IPS-18a (cell line): ENCODE measurements around the gene GALNT2.

Experiments
- H3K27ac ChIP-seq: one replicate; pipeline ENCODE4 v1.5.1; 2013; ENCODE audit warnings: low read length
- H3K27me3 ChIP-seq: one replicate; pipeline ENCODE4 v1.6.1; 2013; ENCODE audit warnings: mild to moderate bottlenecking, low read length; ENCODE audit not compliant: control insufficient read depth, insufficient read depth
- H3K36me3 ChIP-seq: one replicate; pipeline ENCODE4 v1.6.1; 2013; ENCODE audit warnings: low read depth, low read length; ENCODE audit not compliant: control insufficient read depth
- H3K4me1 ChIP-seq: one replicate; pipeline ENCODE4 v1.6.1; 2013; ENCODE audit warnings: low read depth, low read length; ENCODE audit not compliant: control insufficient read depth
- H3K4me3 ChIP-seq: one replicate; pipeline ENCODE4 v1.5.1; 2013; ENCODE audit warnings: low read length
- H3K9ac ChIP-seq: one replicate; pipeline ENCODE4 v1.6.1; 2013; ENCODE audit warnings: mild to moderate bottlenecking, low read length, moderate library complexity
- H3K9me3 ChIP-seq: one replicate; pipeline ENCODE4 v1.6.1; 2013; ENCODE audit warnings: low read depth, low read length; ENCODE audit not compliant: control insufficient read depth

GALNT2 gene

GRCh38 chr1:230179249-230179648 lies 112.2 kb downstream of the GALNT2 start:
- no peak overlapping the region for H3K4me3 ChIP-seq
- peaks cover 13% of the 10 kb centered on the region for H3K4me1 ChIP-seq
- no peak overlapping the region for H3K9ac ChIP-seq
- no peaks in the 10 kb centered on the region for H3K9me3 ChIP-seq
- H3K27me3 ChIP-seq: no peaks in the 10 kb centered on the region
- no peaks in the 10 kb centered on the region for H3K36me3 ChIP-seq
- no peak overlapping the region for H3K27ac ChIP-seq

GRCh38 chr1:230185076-230186001 lies 118.3 kb downstream of the GALNT2 start:
- peaks cover 25% of the 10 kb centered on the region for H3K4me1 ChIP-seq
- H3K36me3 ChIP-seq: no peaks in the 10 kb centered on the region
- H3K27me3 ChIP-seq: no peaks in the 10 kb centered on the region
- no peak overlapping the region for H3K4me3 ChIP-seq
- H3K9ac ChIP-seq: no peak overlapping the region
- H3K27ac ChIP-seq: no peak overlapping the region
- H3K9me3 ChIP-seq: no peaks in the 10 kb centered on the region

GRCh38 chr1:230186003-230186863 lies 119.2 kb downstream of the GALNT2 start:
- peaks cover 25% of the 10 kb centered on the region for H3K4me1 ChIP-seq
- H3K9me3 ChIP-seq: no peaks in the 10 kb centered on the region
- H3K27ac ChIP-seq: no peak overlapping the region
- H3K4me3 ChIP-seq: no peak overlapping the region
- H3K9ac ChIP-seq: no peak overlapping the region
- H3K27me3 ChIP-seq: no peaks in the 10 kb centered on the region
- no peaks in the 10 kb centered on the region for H3K36me3 ChIP-seq

- no peak overlapping the region for H3K4me3 ChIP-seq
- H3K27ac ChIP-seq: no peak overlapping the region
- H3K27me3 ChIP-seq: no peaks in the 10 kb centered on the region
- no peaks in the 10 kb centered on the region for H3K36me3 ChIP-seq
- H3K9me3 ChIP-seq: no peaks in the 10 kb centered on the region
- H3K9ac ChIP-seq: no peak overlapping the region
- peaks cover 25% of the 10 kb centered on the region for H3K4me1 ChIP-seq
These were observed 119.8 kb downstream of the GALNT2 start for GRCh38 chr1:230186874-230187273.

- no peak overlapping the region for H3K9ac ChIP-seq
- H3K9me3 ChIP-seq: no peaks in the 10 kb centered on the region
- H3K27me3 ChIP-seq: no peaks in the 10 kb centered on the region
- H3K4me3 ChIP-seq: no peak overlapping the region
- no peak overlapping the region for H3K27ac ChIP-seq
- H3K4me1 ChIP-seq: peaks cover 25% of the 10 kb centered on the region
- no peaks in the 10 kb centered on the region for H3K36me3 ChIP-seq
These were observed 120.3 kb downstream of the GALNT2 start for GRCh38 chr1:230187290-230187689.

- Histone ChIP-seq H3K9ac (no peak overlapping the region), H3K27me3 (no peaks in the 10 kb centered on the region), H3K36me3 (no peaks in the 10 kb centered on the region), H3K9me3 (no peaks in the 10 kb centered on the region), H3K4me1 (peaks cover 30% of the 10 kb centered on the region), H3K27ac (no peak overlapping the region), H3K4me3 (no peak overlapping the region)
These were observed 121.8 kb downstream of the GALNT2 start for GRCh38 chr1:230188826-230189225.

- H3K36me3 ChIP-seq: no peaks in the 10 kb centered on the region
- no peak overlapping the region for H3K4me3 ChIP-seq
- H3K9ac ChIP-seq: no peak overlapping the region
- H3K9me3 ChIP-seq: no peaks in the 10 kb centered on the region
- peaks cover 30% of the 10 kb centered on the region for H3K4me1 ChIP-seq
- H3K27me3 ChIP-seq: no peaks in the 10 kb centered on the region
- no peak overlapping the region for H3K27ac ChIP-seq
These were observed 122.3 kb downstream of the GALNT2 start for GRCh38 chr1:230189341-230189740.

GRCh38 chr1:230189824-230190223 lies 122.8 kb downstream of the GALNT2 start:
- Histone ChIP-seq H3K36me3 (no peaks in the 10 kb centered on the region), H3K27ac (no peak overlapping the region), H3K4me3 (no peak overlapping the region), H3K9me3 (no peaks in the 10 kb centered on the region), H3K27me3 (no peaks in the 10 kb centered on the region), H3K9ac (no peak overlapping the region), H3K4me1 (peaks cover 26% of the 10 kb centered on the region)

GRCh38 chr1:230191079-230191804 lies 124.2 kb downstream of the GALNT2 start:
- no peak overlapping the region for H3K27ac ChIP-seq
- H3K4me1 ChIP-seq: peaks cover 12% of the 10 kb centered on the region
- no peak overlapping the region for H3K9ac ChIP-seq
- H3K27me3 ChIP-seq: no peaks in the 10 kb centered on the region
- H3K36me3 ChIP-seq: no peaks in the 10 kb centered on the region
- no peak overlapping the region for H3K4me3 ChIP-seq
- no peaks in the 10 kb centered on the region for H3K9me3 ChIP-seq

- H3K27ac ChIP-seq: no peak overlapping the region
- H3K4me1 ChIP-seq: peaks cover 6% of the 10 kb centered on the region
- H3K9me3 ChIP-seq: no peaks in the 10 kb centered on the region
- no peak overlapping the region for H3K4me3 ChIP-seq
- no peak overlapping the region for H3K9ac ChIP-seq
- no peaks in the 10 kb centered on the region for H3K36me3 ChIP-seq
- H3K27me3 ChIP-seq: no peaks in the 10 kb centered on the region
These were observed 124.8 kb downstream of the GALNT2 start for GRCh38 chr1:230191855-230192254.

- peaks cover 5% of the 10 kb centered on the region for H3K4me1 ChIP-seq
These were observed 127.5 kb downstream of the GALNT2 start for GRCh38 chr1:230194525-230194924.

More at GRCh38 chr1:230194525-230194924, 127.5 kb downstream of the GALNT2 start:
- H3K4me3 ChIP-seq: no peak overlapping the region
- no peaks in the 10 kb centered on the region for H3K9me3 ChIP-seq
- H3K9ac ChIP-seq: no peak overlapping the region
- no peak overlapping the region for H3K27ac ChIP-seq
- H3K27me3 ChIP-seq: no peaks in the 10 kb centered on the region
- H3K36me3 ChIP-seq: no peaks in the 10 kb centered on the region
